Ovary (tissue), 9 donors: ENCODE results near the gene ITGAD. TPM values are rescaled to one million over a fixed set of nuclear protein-coding genes. Genes with fewer than 3 reads are reported as not detected.

ENCODE experiments used
- DNase-seq, 5 donors: peaks; one replicate each; pipeline ENCODE4 v3.0.0-alpha.2; 2019 to 2020
- H3K27ac ChIP-seq, 2 donors: fragments of 200-600 bp; one replicate each; pipeline versions ENCODE4 v1.5.1 to v1.8.0; 2019 to 2022
- H3K27me3 ChIP-seq: fragments of 200-600 bp; one replicate; pipeline ENCODE4 v1.8.0; 2022
- H3K36me3 ChIP-seq: fragments of 200-600 bp; sonication (generic); one replicate; pipeline ENCODE4 v1.5.1; 2019
- H3K4me1 ChIP-seq: one replicate; pipeline ENCODE4 v1.8.1; 2013; ENCODE audit warnings: mild to moderate bottlenecking, moderate library complexity; ENCODE audit not compliant: insufficient read depth
- H3K4me3 ChIP-seq: fragments of 200-600 bp; sonication (generic); one replicate; pipeline ENCODE4 v1.5.1; 2017
- H3K9me3 ChIP-seq, 2 donors: fragments of 200-600 bp in 1 of 2; sonication (generic) in 1 of 2; one replicate each; pipeline versions ENCODE4 v1.5.1 to v1.8.1; 2013 to 2019; ENCODE audit warnings: mild to moderate bottlenecking in 1 of 2, moderate library complexity in 1 of 2
- EP300 ChIP-seq: sonication (generic); formaldehyde crosslinking; IDR thresholded peaks from one replicate; pipeline ENCODE4 v1.6.1; 2017; ENCODE audit warnings: antibody characterized with exemption
- POLR2A ChIP-seq: fragments of 450-650 bp; IDR thresholded peaks from one replicate; pipeline ENCODE4 v1.6.1; 2017; ENCODE audit warnings: antibody characterized with exemption, mild to moderate bottlenecking, moderate library complexity
- WGBS, 3 donors: extraction: QIAGEN DNeasy Blood & Tissue Kit in 1 of 3; methylation state at CpG; one replicate each; pipeline versions ENCODE4 v1.1.5 to v1.1.7; 2013 to 2017; 5-methylcytosine and 5-hydroxymethylcytosine counted together
- intact Hi-C, 4 donors: fragments of 100-400 bp; cut with DNase I; formaldehyde crosslinking; loops; one replicate each; pipeline versions ENCODE4 v1.11.0 to v1.15.1; 2022 to 2023
- polyA plus RNA-seq, 2 donors: library from polyadenylated mRNA; stranded (reverse); fragments of 200-250 nt in 1 of 2; fragments of 350-450 nt in 1 of 2; fragmentation: Illumina TruSeq in 1 of 2; extraction: RNeasy Lipid Tissue Mini Kit (QIAGEN cat#74804) in 1 of 2; gene quantifications; one replicate each; pipeline ENCODE4 v1.2.3, GENCODE V29; 2013 to 2014
- total RNA-seq, 7 donors: library from RNA; depleted of rRNA in 2 of 7; stranded (reverse); fragments of >200 nt in 2 of 7; fragmentation: NEBNext Ultra II Directional in 3 of 7; extraction: Animal tissue kit (Norgen Biotek cat#: 25700) in 3 of 7; gene quantifications; one replicate each; pipeline versions ENCODE4 v1.1.0 to v1.2.4, GENCODE V29; 2016 to 2023
- TF ChIP-seq, protein P1 (sequence below), 3 donors: fragments of 450-650 bp in 2 of 3; fragments of 200-600 bp in 1 of 3; IDR thresholded peaks; one replicate each; pipeline versions ENCODE4 v1.5.1 to v1.8.0; 2016 to 2022; ENCODE audit warnings: antibody characterized with exemption in 3 of 3, mild to moderate bottlenecking in 1 of 3
- donor health status: DM: no; HTN: no; CAD: no; lungs with moderate emphysema.
- donor health status: DM: no; HTN: no; CAD: no.
- donor health status: Bipolar disorder and iron deficiency.
- donor health status: DM: yes; HTN: yes; CAD: no.
- donor health status: DM: no; HTN: no; CAD: no.
- donor health status: DM: yes; HTN: yes; CAD: no.

ITGAD gene
- total and polyA plus RNA-seq, 9 donors, result 0.05 to 2.7 (median 0.13) TPM; not detected in 5

GRCh38 chr16:31451201-31451600, 58.1 kb downstream of the ITGAD start:
- Histone ChIP-seq H3K27ac (peak overlapping the region in 1 of 2 donors; percentile 29), H3K4me3 (no peak overlapping the region), H3K36me3 (no peaks in the 10 kb centered on the region), H3K9me3 (no peaks in the 10 kb centered on the region), H3K4me1 (peaks cover 20% of the 10 kb centered on the region), H3K27me3 (no peaks in the 10 kb centered on the region)
- TF ChIP-seq EP300, result no peak
- TF ChIP-seq, protein P1, sequence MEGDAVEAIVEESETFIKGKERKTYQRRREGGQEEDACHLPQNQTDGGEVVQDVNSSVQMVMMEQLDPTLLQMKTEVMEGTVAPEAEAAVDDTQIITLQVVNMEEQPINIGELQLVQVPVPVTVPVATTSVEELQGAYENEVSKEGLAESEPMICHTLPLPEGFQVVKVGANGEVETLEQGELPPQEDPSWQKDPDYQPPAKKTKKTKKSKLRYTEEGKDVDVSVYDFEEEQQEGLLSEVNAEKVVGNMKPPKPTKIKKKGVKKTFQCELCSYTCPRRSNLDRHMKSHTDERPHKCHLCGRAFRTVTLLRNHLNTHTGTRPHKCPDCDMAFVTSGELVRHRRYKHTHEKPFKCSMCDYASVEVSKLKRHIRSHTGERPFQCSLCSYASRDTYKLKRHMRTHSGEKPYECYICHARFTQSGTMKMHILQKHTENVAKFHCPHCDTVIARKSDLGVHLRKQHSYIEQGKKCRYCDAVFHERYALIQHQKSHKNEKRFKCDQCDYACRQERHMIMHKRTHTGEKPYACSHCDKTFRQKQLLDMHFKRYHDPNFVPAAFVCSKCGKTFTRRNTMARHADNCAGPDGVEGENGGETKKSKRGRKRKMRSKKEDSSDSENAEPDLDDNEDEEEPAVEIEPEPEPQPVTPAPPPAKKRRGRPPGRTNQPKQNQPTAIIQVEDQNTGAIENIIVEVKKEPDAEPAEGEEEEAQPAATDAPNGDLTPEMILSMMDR (IDR thresholded peaks at IDR 0.05), result no peak
- no peak for TF ChIP-seq POLR2A
- peak in 1 of 5 donors; percentile 24 for DNase-seq
- 81 to 90% (median 86%) methylated on average over 5 of the region's 5 CpGs for WGBS, 3 donors
- intact Hi-C loops, result loop anchor here in 1 of 4 donors (10.0 kb wide), 1 partner anchor 424 kb away; the partner anchor contains the start of gene ZNF267

- intact Hi-C loops, result loop anchor here in 1 of 4 donors (10.0 kb wide), 1 partner anchor 423 kb away; the partner anchor contains the start of gene ZNF267
- no peaks in the 10 kb centered on the region for H3K27me3 ChIP-seq
- H3K9me3 ChIP-seq, result no peaks in the 10 kb centered on the region
- H3K4me3 ChIP-seq, result no peak overlapping the region
- peaks cover 22% of the 10 kb centered on the region for H3K4me1 ChIP-seq
- no peaks in the 10 kb centered on the region for H3K36me3 ChIP-seq
- peak; percentile 53 to 69 (median 61) for DNase-seq
- 41 to 50% (median 45%) methylated on average over 11 of the region's 11 CpGs for WGBS, 3 donors
- H3K27ac ChIP-seq, result peak overlapping the region in 1 of 2 donors; percentile 49
- TF ChIP-seq, protein P1 (IDR thresholded peaks at IDR 0.05), result peak; percentile 15 to 50 (median 36)
- TF ChIP-seq POLR2A (no peak), EP300 (no peak)
These were observed 58.7 kb downstream of the ITGAD start for GRCh38 chr16:31451681-31452351.

DNA sequence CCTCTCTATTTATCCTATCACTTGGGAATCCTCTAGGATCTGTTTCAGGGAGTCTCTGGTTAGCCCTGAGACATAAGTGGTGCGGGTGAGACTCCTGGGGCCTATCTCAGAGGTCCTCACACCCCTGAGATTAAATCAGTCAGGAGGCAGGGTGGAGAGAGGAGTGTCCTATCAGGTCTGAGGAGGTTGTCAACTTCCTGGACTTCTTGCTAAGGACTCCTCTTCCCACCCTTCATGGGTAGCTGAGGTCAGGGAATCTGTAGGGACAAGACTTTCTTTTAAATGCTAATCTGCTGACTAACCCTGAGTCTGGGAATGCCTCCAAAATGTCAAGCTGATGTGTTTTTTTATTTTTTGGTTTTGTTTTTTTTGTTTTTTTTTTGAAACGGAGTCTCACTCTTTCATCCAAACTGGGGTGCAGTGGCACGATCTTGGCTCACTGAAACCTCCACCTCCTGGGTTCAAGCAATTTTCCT, 59.5 kb downstream of the ITGAD start:
- intact Hi-C loops, result loop anchor here in 1 of 4 donors (10.0 kb wide), 1 partner anchor 422 kb away; the partner anchor contains the start of gene ZNF267
- DNase-seq, result peak in 2 of 5 donors; percentile 28 to 36
- no peaks in the 10 kb centered on the region for H3K27me3 ChIP-seq
- TF ChIP-seq POLR2A (no peak), EP300 (no peak)
- TF ChIP-seq, protein P1 (IDR thresholded peaks at IDR 0.05), result no peak
- H3K27ac ChIP-seq, result peak overlapping the region; percentile 42 to 49
- no peaks in the 10 kb centered on the region for H3K36me3 ChIP-seq
- H3K4me1 ChIP-seq, result peaks cover 24% of the 10 kb centered on the region
- 25 to 29% (median 28%) methylated on average over 3 of the region's 3 CpGs for WGBS, 3 donors
- H3K9me3 ChIP-seq, result no peaks in the 10 kb centered on the region
- no peak overlapping the region for H3K4me3 ChIP-seq

DNA sequence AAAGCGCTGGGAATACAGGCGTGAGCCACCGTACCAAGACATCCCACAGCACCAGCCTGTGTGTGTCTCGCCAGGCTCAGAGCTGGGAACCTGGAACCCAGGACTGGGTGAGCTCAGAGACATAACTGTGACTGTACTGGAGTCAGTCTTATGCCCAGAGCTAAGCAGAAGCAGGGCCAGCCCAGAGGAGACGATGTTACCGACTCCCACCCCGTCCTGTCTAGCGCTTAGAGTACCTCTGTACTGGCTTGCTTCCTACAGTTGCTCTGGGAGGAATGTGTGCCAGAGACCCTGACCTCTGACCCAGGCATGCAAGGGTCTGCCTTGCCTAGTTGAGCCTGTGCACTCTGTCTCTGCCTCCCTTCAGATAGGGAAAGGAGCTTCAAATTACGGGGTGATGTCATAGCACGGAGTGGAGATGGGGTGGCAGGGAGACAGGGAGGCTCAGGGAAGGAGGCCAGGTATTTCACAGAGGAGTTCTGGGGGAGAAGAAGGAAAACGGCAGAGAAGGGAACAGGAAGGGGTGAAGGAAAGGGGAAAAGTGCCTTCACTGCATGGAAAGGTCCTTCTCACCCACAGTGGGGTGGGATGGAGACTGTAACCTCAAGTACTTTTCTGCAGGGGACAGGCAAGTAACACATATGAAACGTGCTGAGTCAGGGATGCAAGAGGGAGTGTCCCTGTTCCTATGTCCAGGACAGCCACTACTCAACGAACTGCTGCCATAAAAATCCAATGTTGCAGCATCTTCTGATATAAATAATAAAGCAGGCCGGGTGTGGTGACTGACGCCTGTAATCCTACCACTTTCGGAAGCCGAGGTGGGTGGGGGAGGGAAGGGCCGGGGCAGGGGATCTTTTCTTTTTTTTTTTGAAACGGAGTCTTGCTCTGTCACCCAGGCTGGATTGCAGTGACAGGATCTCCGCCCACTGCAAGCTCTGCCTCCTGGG, 60.4 kb downstream of the ITGAD start:
- TF ChIP-seq EP300 (no peak), POLR2A (no peak)
- TF ChIP-seq, protein P1 (IDR thresholded peaks at IDR 0.05), result no peak
- intact Hi-C loops, result loop anchor here in 1 of 4 donors (10.0 kb wide), 1 partner anchor 421 kb away; the partner anchor contains the start of gene ZNF267
- no peaks in the 10 kb centered on the region for H3K27me3 ChIP-seq
- no peaks in the 10 kb centered on the region for H3K9me3 ChIP-seq
- peak overlapping the region; percentile 42 to 49 for H3K27ac ChIP-seq
- no peaks in the 10 kb centered on the region for H3K36me3 ChIP-seq
- peak; percentile 76 to 89 (median 80) for DNase-seq
- 35 to 38% (median 36%) methylated on average over 20 of the region's 20 CpGs for WGBS, 3 donors
- H3K4me3 ChIP-seq, result no peak overlapping the region
- peaks cover 29% of the 10 kb centered on the region for H3K4me1 ChIP-seq
